HEK293 (cell line): ENCODE measurements around the gene ADGRF1.

Experiments
- SALL2 ChIP-seq: fragments of 450-650 bp; formaldehyde crosslinking; IDR thresholded peaks from 2 replicates; pipeline ENCODE4 v1.5.0; 2017; ENCODE audit warnings: missing biosample characterization, mild to moderate bottlenecking, missing genetic modification characterization, borderline replicate concordance
- TCF7L2 ChIP-seq: IDR thresholded peaks from 2 replicates; pipeline ENCODE4 v1.6.1; 2011; ENCODE audit warnings: low read depth, mild to moderate bottlenecking, inconsistent platforms, low read length, moderate library complexity, borderline replicate concordance
- YY1 ChIP-seq: fragments of 450-650 bp; formaldehyde crosslinking; IDR thresholded peaks from 2 replicates; pipeline ENCODE4 v1.5.1; 2018; ENCODE audit warnings: missing biosample characterization, missing genetic modification characterization
- ZNF266 ChIP-seq: fragments of 450-650 bp; formaldehyde crosslinking; IDR thresholded peaks from 2 replicates; pipeline ENCODE4 v1.5.1; 2016; ENCODE audit warnings: missing biosample characterization, missing genetic modification characterization, low read depth
- ZNF280D ChIP-seq: fragments of 450-650 bp; formaldehyde crosslinking; IDR thresholded peaks from 2 replicates; pipeline ENCODE4 v1.5.1; 2016; ENCODE audit warnings: missing biosample characterization, missing genetic modification characterization
- ZNF394 ChIP-seq: fragments of 450-650 bp; formaldehyde crosslinking; IDR thresholded peaks from 2 replicates; pipeline ENCODE4 v1.5.1; 2016; ENCODE audit warnings: missing biosample characterization, missing genetic modification characterization, mild to moderate bottlenecking, moderate library complexity, borderline replicate concordance
- ZNF585B ChIP-seq: fragments of 450-650 bp; formaldehyde crosslinking; IDR thresholded peaks from 2 replicates; pipeline ENCODE4 v1.5.1; 2016; ENCODE audit warnings: missing biosample characterization, missing genetic modification characterization
- TF ChIP-seq, protein P1 (sequence below): fragments of 450-650 bp; formaldehyde crosslinking; IDR thresholded peaks from 2 replicates; pipeline ENCODE4 v1.5.1; 2016; ENCODE audit warnings: missing biosample characterization, missing genetic modification characterization
- TF ChIP-seq, protein P2 (sequence below): fragments of 450-650 bp; IDR thresholded peaks from 2 replicates; pipeline ENCODE4 v1.5.1; 2018; ENCODE audit warnings: missing biosample characterization, mild to moderate bottlenecking, missing genetic modification characterization

DNA sequence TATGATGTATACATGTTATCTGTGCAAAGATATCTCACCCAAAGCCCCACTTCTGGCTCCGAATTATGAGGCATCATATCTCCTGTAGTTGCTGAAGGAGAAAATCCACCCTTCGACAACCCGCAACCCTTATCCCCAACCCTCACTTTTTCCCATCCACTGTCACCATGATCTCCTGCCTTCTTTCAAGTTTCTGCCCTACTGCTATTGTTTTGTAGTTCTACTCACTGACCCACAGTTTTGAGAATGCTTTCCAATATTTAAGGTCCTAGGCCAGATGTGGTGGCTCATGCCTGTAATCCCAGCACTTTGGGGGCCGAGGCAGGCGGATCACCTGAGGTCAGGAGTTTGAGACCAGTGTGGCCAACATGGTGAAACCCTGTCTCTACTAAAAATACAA is 22.2 kb downstream of the ADGRF1 start:
- TF ChIP-seq, protein P1, sequence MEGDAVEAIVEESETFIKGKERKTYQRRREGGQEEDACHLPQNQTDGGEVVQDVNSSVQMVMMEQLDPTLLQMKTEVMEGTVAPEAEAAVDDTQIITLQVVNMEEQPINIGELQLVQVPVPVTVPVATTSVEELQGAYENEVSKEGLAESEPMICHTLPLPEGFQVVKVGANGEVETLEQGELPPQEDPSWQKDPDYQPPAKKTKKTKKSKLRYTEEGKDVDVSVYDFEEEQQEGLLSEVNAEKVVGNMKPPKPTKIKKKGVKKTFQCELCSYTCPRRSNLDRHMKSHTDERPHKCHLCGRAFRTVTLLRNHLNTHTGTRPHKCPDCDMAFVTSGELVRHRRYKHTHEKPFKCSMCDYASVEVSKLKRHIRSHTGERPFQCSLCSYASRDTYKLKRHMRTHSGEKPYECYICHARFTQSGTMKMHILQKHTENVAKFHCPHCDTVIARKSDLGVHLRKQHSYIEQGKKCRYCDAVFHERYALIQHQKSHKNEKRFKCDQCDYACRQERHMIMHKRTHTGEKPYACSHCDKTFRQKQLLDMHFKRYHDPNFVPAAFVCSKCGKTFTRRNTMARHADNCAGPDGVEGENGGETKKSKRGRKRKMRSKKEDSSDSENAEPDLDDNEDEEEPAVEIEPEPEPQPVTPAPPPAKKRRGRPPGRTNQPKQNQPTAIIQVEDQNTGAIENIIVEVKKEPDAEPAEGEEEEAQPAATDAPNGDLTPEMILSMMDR (tag by site-specific recombination), result no peak
- TF ChIP-seq TCF7L2 (no peak), ZNF280D (tag by site-specific recombination) (no peak), SALL2 (tag by site-specific recombination) (no peak), YY1 (tag by site-specific recombination) (no peak), ZNF585B (tag by site-specific recombination) (no peak), ZNF394 (tag by site-specific recombination) (no peak), ZNF266 (no peak)
- TF ChIP-seq, protein P2, sequence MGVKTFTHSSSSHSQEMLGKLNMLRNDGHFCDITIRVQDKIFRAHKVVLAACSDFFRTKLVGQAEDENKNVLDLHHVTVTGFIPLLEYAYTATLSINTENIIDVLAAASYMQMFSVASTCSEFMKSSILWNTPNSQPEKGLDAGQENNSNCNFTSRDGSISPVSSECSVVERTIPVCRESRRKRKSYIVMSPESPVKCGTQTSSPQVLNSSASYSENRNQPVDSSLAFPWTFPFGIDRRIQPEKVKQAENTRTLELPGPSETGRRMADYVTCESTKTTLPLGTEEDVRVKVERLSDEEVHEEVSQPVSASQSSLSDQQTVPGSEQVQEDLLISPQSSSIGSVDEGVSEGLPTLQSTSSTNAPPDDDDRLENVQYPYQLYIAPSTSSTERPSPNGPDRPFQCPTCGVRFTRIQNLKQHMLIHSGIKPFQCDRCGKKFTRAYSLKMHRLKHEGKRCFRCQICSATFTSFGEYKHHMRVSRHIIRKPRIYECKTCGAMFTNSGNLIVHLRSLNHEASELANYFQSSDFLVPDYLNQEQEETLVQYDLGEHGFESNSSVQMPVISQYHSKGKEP, result no peak
